HG02840 (cell line): ENCODE results near the gene ZCCHC13.
"Not testable (repeated sequence)": the region's sequence is repeated elsewhere in the genome, so short reads cannot be mapped to it uniquely, and the experiment has no call there.

ENCODE experiments used
- ATAC-seq: cut with Tn5 transposase; IDR thresholded peaks from one replicate; pipeline ENCODE4 v1.9.1; 2021; ENCODE audit warnings: mild to moderate bottlenecking, moderate library complexity, moderate number of reproducible peaks; ENCODE audit not compliant: unreplicated experiment, low FRiP score

ZCCHC13 gene

DNA sequence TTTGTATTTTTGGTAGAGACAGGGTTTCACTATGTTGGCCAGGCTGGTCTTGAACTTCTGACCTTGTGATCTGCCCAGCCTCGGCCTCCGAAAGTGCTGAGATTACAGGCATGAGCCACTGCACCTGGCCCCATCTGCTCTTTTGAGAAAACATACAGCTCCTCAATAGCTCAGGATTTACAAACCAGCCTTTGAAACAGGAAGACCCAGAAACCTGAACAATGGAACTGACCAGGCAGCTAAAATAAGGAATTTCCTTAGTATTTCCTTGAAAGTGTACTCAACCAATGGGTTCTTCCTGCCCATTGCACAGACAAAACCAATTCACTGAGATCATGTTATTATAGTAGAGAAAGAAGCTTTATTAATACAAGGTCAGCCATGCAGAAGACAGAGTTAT lies 15.3 kb downstream of the ZCCHC13 start:
- ATAC-seq: not testable (repeated sequence)

- ATAC-seq: no peak
These were observed 17.2 kb downstream of the ZCCHC13 start for GRCh38 chrX:74321191-74321590.

GRCh38 chrX:74324131-74324530 lies 20.2 kb downstream of the ZCCHC13 start:
- ATAC-seq: no peak

DNA sequence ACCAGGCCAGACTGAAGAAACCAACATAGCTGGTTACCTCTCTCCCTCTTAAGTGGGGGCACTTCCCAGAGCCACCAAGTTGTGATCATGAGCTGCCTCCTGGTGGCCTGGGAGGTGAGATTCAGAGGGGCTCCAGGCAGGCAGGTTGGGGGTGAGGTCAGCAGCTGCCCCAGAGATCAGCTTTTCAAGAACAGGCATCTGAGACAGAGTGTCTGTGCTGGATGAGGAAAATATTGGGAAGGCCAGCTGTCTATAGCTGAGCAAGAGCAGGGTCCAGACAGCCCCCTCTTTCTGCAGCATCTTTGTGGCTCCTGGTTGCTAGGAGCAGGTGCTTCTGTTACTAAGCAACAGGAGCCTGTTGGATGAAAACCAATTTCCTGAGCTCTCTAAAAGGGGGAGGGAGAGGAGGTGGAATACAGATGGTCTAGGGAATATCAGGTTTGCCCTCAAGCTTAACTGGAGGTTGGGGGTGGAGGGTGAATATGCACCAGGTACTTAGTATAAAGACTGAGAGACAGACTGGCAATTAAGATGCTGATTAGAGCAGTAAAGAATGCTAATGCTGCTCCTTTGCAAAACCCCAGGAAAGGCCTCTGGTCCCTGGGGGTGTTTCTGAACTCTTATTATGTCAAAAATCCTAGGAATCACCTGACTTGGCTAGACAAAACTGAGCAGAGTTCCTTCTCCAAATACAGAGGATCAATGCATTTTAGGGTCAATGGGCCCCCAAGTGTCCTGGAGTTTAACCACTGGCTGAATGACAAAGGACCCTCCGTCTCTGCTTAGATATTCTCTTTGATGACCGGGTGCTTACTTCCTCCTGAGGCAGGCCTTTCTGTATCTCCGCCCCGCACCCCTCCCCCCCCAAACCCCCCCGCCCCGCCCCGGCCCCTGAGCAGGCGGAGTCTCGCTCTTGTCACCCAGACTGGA lies 21.4 kb downstream of the ZCCHC13 start:
- ATAC-seq: no peak

DNA sequence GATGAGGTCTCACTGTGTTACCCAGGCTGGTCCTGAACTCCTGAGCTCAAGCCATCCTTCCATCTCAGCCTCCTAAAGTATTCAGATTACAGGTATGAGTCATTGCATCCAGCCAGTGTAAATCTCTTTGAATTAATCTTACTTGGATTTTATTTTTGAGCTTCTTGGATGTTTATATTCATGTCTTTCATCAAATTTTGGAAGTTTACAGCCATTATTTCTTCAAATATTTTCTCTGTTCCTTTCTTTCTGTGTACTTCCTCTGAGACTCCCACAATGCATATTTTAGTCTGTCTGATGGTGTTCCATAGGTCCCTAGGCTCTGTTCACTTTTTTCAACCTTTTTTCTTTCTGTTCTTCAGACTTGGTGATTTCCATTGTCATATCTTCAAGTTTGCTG lies 34.9 kb downstream of the ZCCHC13 start:
- no peak for ATAC-seq

GRCh38 chrX:74340051-74340450 lies 36.1 kb downstream of the ZCCHC13 start:
- no peak for ATAC-seq

DNA sequence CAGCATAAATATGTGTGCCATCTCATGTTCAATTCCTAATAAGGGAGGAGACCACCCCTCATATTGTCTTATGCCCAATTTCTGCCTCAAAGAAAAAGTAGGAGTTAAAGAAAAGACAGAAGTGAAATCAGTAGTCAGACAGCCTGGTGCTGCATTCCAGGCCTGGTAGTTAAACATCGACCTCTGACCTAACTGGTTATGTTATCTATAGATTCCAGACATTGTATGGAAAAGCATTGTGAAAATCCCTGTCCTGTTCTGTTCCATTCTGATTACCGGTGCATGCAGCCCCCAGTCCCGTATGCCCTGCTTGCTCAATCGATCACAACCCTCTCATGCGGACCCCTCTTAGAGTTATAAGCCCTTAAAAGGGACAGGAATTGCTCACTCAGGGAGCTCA lies 38.2 kb downstream of the ZCCHC13 start:
- ATAC-seq: not testable (repeated sequence)

DNA sequence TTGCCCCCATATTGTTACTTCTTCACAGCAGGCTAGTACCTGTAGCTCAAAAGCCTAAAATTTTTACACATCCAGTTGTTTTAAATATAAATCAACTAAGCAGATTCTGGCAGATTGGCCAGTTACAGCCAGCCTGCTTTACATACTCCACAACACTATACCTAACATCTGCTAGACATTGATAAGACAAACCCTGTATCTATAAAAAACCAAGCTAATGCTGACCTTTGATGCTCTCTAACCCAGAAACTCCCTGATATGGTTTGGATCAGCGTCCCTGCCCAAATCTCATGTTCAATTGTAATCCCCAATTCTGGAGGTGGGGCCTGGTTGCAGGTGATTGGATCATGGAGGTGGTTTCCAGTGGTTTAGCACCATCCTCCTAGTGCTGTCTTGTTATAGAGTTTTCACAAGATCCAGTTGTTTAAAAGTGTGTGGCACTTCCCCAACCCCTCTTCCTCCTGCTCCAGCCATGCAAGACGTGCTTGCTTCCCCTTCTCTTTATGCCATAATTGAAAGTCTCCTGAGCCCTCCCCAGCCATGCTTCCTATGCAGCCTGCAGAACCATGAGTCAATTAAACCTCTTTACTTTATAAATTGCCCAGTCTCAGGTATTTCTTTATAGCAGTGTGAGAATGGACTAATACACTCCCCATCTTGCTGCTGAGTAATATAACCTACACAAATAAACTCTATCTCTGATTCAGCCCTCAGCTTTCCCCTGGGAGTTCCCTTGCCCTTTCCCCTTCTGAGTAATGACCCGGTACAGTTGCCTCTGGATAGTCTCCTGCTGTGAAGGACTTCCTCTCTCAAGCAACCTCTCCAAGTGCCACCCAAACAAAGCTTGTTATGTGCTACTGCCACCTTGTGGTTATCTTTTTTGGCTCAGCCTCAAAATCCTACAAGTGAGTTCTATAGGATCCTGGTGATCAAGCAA lies 39.6 kb downstream of the ZCCHC13 start:
- peak; percentile 71 for ATAC-seq

GRCh38 chrX:74344280-74344622 lies 40.3 kb downstream of the ZCCHC13 start:
- ATAC-seq: no peak

DNA sequence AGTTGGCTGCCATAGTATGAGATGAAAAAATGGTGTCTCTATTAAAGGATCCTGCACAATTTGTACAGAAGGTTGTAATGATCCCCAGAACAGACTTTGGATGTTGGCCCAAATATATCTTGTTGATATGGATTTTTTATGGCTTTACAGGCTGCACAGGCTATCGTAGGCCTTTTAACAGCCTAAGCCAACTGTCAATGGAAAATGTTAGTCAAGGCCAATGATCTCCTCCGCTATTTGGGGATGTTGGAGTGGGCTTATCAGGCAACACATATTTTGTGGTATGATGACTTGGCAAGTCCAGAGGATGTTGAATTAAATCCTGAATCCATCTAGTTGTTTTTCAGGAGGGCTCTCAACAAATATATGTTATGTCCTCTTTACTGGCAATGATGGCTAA lies 42.1 kb downstream of the ZCCHC13 start:
- ATAC-seq: no peak

DNA sequence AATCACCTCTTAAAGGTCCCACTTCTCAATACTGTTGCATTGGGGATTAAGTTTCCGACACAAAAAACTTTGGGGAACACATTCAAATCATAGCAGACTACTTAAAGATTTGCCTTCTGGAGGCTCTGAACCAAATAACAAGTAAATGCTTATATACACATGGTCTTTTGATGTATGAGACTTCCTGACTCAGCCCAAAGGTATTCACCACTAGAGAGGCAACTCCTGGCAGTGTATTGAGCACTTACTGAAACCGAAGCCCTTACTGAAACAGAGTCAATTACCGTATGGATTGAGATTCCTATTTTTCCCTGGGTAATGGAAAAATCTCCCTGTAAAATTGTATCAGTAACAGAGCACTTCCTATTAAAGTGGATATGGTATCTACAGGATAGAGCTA lies 45.4 kb downstream of the ZCCHC13 start:
- ATAC-seq: no peak

DNA sequence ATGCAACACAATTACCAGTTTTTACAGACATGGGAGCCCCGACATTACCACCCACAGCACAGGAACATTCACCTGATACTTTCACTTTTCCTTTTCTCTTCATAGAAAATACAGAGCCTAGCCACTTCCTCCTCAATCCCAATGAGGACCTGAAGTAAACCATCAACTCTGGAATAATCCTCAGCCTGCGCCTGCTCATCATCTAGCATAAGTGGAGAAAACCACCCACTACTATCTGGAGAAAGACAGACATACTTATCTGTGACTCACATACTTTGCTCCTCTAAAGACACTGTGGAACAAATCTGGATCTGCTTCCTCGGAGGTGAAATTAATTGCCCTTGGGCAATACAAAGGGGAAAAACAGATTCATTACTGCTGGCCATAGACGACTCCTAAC lies 47.8 kb downstream of the ZCCHC13 start:
- no peak for ATAC-seq

DNA sequence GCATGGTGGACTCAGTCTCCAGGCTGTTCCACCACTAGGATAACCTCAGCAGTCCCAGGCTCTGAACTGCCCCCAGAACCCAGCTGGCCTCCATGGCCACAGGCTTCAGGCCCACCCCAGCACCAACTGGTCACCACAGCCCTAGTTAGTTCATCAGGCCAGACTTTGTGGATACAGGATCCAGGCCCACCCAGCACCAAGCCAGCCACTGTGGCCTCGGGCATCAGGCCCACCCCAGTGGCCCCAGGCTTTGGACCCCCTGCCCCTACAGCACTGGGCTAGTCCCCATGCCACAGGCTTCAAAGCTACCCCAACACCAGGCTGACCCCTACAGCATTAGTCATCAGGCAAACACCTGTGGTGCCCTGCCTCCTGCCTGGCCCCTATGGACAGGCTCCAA lies 50.0 kb downstream of the ZCCHC13 start:
- no peak for ATAC-seq
